RWPE2 (cell line): ENCODE results near the gene ADAM8.

Experiments
- ATAC-seq: fragments of 200-7000 bp; cut with Tn5 transposase; 3 replicates; pipeline ENCODE4 v1.9.1; 2021; ENCODE audit warnings: low read depth
- DNase-seq: peaks from one replicate; pipeline ENCODE4 v3.0.0-alpha.2; 2020; ENCODE audit warnings: low spot score
- H3K27ac ChIP-seq: fragments of 450-650 bp; 2 replicates; pipeline ENCODE4 v1.5.1; 2017; ENCODE audit warnings: mild to moderate bottlenecking; ENCODE audit not compliant: poor library complexity, severe bottlenecking
- H3K27me3 ChIP-seq: fragments of 250-450 bp; sonication (Bioruptor Pico); 2 replicates; pipeline ENCODE4 v1.5.1; 2021; ENCODE audit warnings: mild to moderate bottlenecking, moderate library complexity; ENCODE audit not compliant: insufficient read depth, poor library complexity, severe bottlenecking
- H3K36me3 ChIP-seq: fragments of 250-450 bp; sonication (Bioruptor Pico); 2 replicates; pipeline ENCODE4 v1.5.1; 2020; ENCODE audit warnings: low read depth, mild to moderate bottlenecking, moderate library complexity
- H3K4me1 ChIP-seq: fragments of 250-450 bp; sonication (Bioruptor Pico); 2 replicates; pipeline ENCODE4 v1.5.1; 2021; ENCODE audit warnings: mild to moderate bottlenecking, moderate library complexity; ENCODE audit not compliant: insufficient read depth, poor library complexity, severe bottlenecking
- H3K4me3 ChIP-seq: fragments of 250-450 bp; sonication (Bioruptor Pico); 2 replicates; pipeline ENCODE4 v1.5.1; 2021; ENCODE audit warnings: mild to moderate bottlenecking, moderate library complexity; ENCODE audit not compliant: severe bottlenecking
- H3K9me3 ChIP-seq: fragments of 250-450 bp; sonication (Bioruptor Pico); 2 replicates; pipeline ENCODE4 v1.5.1; 2021; ENCODE audit warnings: mild to moderate bottlenecking, moderate library complexity; ENCODE audit not compliant: severe bottlenecking
- CTCF ChIP-seq: fragments of 450-650 bp; IDR thresholded peaks from one replicate; pipeline ENCODE4 v1.5.1; 2017; ENCODE audit warnings: mild to moderate bottlenecking, moderate library complexity; ENCODE audit not compliant: poor library complexity, severe bottlenecking

The ADAM8 gene

GRCh38 chr10:133285217-133285616 lies 8.5 kb upstream of the ADAM8 start:
- H3K36me3 ChIP-seq, result peaks cover 80% of the 10 kb centered on the region

GRCh38 chr10:133283931-133284330 lies 7.3 kb upstream of the ADAM8 start:
- Histone ChIP-seq H3K27ac (no peak overlapping the region), H3K4me3 (no peak overlapping the region), H3K27me3 (no peaks in the 10 kb centered on the region), H3K36me3 (peaks cover 77% of the 10 kb centered on the region), H3K4me1 (peaks cover 8% of the 10 kb centered on the region), H3K9me3 (no peaks in the 10 kb centered on the region)
- no peak for TF ChIP-seq CTCF
- ATAC-seq (no peak), DNase-seq (no peak)

More at GRCh38 chr10:133285217-133285616, 8.5 kb upstream of the ADAM8 start:
- no peak overlapping the region for H3K27ac ChIP-seq
- H3K27me3 ChIP-seq, result no peaks in the 10 kb centered on the region
- no peaks in the 10 kb centered on the region for H3K4me1 ChIP-seq
- DNase-seq, result no peak
- H3K4me3 ChIP-seq, result no peak overlapping the region
- no peaks in the 10 kb centered on the region for H3K9me3 ChIP-seq
- TF ChIP-seq CTCF, result no peak
- ATAC-seq, result no peak

GRCh38 chr10:133282846-133283390 lies 6.2 kb upstream of the ADAM8 start:
- no peaks in the 10 kb centered on the region for H3K27me3 ChIP-seq
- ATAC-seq (no peak), DNase-seq (no peak)
- peaks cover 71% of the 10 kb centered on the region for H3K36me3 ChIP-seq
- H3K4me3 ChIP-seq, result no peak overlapping the region
- no peak for TF ChIP-seq CTCF
- peaks cover 18% of the 10 kb centered on the region for H3K4me1 ChIP-seq
- no peak overlapping the region for H3K27ac ChIP-seq
- no peaks in the 10 kb centered on the region for H3K9me3 ChIP-seq

GRCh38 chr10:133281628-133282372 lies 5.1 kb upstream of the ADAM8 start:
- H3K36me3 ChIP-seq, result peaks cover 60% of the 10 kb centered on the region
- ATAC-seq, result no peak

More at GRCh38 chr10:133281628-133282372, 5.1 kb upstream of the ADAM8 start:
- H3K27ac ChIP-seq, result no peak overlapping the region
- H3K9me3 ChIP-seq, result no peaks in the 10 kb centered on the region
- no peaks in the 10 kb centered on the region for H3K27me3 ChIP-seq
- H3K4me3 ChIP-seq, result no peak overlapping the region
- H3K4me1 ChIP-seq, result peaks cover 29% of the 10 kb centered on the region
- no peak for TF ChIP-seq CTCF
- DNase-seq, result no peak
